SK-N-SH (cell line): Measurements from ENCODE around the gene TRIM67. TPM values are rescaled to one million over a fixed set of nuclear protein-coding genes. Genes with fewer than 3 reads are reported as not detected.

Experiments used
- CTCF ChIA-PET: fragments of 300-600, 350-600 bp; formaldehyde crosslinking; extraction: SDS; loops from one replicate; lab custom pipeline; 2021; lab: Yijun Ruan, JAX
- POLR2A ChIA-PET: fragments of 350-600 bp; sonication (Branson Sonifier 250); formaldehyde crosslinking; extraction: SDS; loops from one replicate; lab custom pipeline; 2020; ENCODE audit warnings: antibody characterized with exemption, inconsistent platforms; lab: Yijun Ruan, JAX
- DNase-seq: peaks from one replicate; pipeline ENCODE4 v3.0.0; 2012
- H2AFZ ChIP-seq: fragments of 200-600 bp; sonication (generic); 2 replicates; pipeline ENCODE4 v1.8.1; 2016; ENCODE audit warnings: antibody characterized with exemption, mild to moderate bottlenecking, low read depth
- H3F3A ChIP-seq: fragments of 200-600 bp; sonication (generic); replicated peaks from 2 replicates; pipeline ENCODE3; 2016; ENCODE audit warnings: antibody characterized with exemption, mild to moderate bottlenecking; ENCODE audit not compliant: insufficient read depth
- H3K27ac ChIP-seq, 2 experiments: fragments of 200-500 bp in 1 of 2; fragments of 200-600 bp in 1 of 2; sonication (Bioruptor generic) in 1 of 2; sonication (generic), shearing (Covaris generic) in 1 of 2; 2 replicates each; pipeline versions ENCODE4 v1.5.1 to v1.6.1; 2014 to 2016; ENCODE audit warnings: low read depth in 2 of 2, inconsistent platforms in 1 of 2, low read length in 1 of 2, mild to moderate bottlenecking in 1 of 2, mixed read lengths in 1 of 2
- H3K27me3 ChIP-seq: fragments of 200-600 bp; sonication (generic), shearing (Covaris generic); 2 replicates; pipeline ENCODE4 v1.6.1; 2016; ENCODE audit warnings: mixed run types; ENCODE audit not compliant: insufficient read depth
- H3K36me3 ChIP-seq, 2 experiments: fragments of 200-500 bp in 1 of 2; fragments of 200-600 bp in 1 of 2; sonication (Bioruptor generic) in 1 of 2; sonication (generic) in 1 of 2; replicated peaks in 1 of 2; 2 replicates each; pipeline versions ENCODE3 to v1.5.1; 2014 to 2016; ENCODE audit warnings: low read length in 1 of 2, mild to moderate bottlenecking in 1 of 2; ENCODE audit not compliant: insufficient read depth in 2 of 2, control insufficient read depth in 1 of 2
- H3K4me1 ChIP-seq, 2 experiments: fragments of 200-500 bp in 1 of 2; fragments of 200-600 bp in 1 of 2; sonication (Bioruptor generic) in 1 of 2; sonication (generic), shearing (Covaris generic) in 1 of 2; 2 replicates each; pipeline versions ENCODE4 v1.5.1 to v1.6.1; 2014 to 2016; ENCODE audit warnings: low read depth in 1 of 2, low read length in 1 of 2, mixed run types in 1 of 2; ENCODE audit not compliant: insufficient read depth in 2 of 2, control insufficient read depth in 1 of 2
- H3K4me2 ChIP-seq: fragments of 200-600 bp; sonication (generic), shearing (Covaris generic); 2 replicates; pipeline ENCODE4 v1.6.1; 2017; ENCODE audit warnings: mixed run types
- H3K4me3 ChIP-seq, 2 experiments: fragments of 200-500 bp in 1 of 2; fragments of 200-600 bp in 1 of 2; sonication (Bioruptor generic) in 1 of 2; sonication (generic), shearing (Covaris generic) in 1 of 2; 2 replicates each; pipeline versions ENCODE4 v1.5.1 to v1.8.1; 2014 to 2016; ENCODE audit warnings: low read depth in 2 of 2, inconsistent platforms in 1 of 2, low read length in 1 of 2, mild to moderate bottlenecking in 1 of 2, mixed read lengths in 1 of 2, moderate library complexity in 1 of 2
- H3K79me2 ChIP-seq: fragments of 200-600 bp; sonication (generic); 2 replicates; pipeline ENCODE4 v1.8.1; 2017; ENCODE audit warnings: mild to moderate bottlenecking; ENCODE audit not compliant: insufficient read depth
- H3K9ac ChIP-seq: fragments of 200-600 bp; sonication (generic); 2 replicates; pipeline ENCODE4 v1.6.1; 2017; ENCODE audit warnings: mixed run types
- H3K9me2 ChIP-seq: fragments of 200-600 bp; sonication (generic); 2 replicates; pipeline ENCODE4 v1.6.1; 2017; ENCODE audit warnings: mixed run types
- H3K9me3 ChIP-seq: fragments of 200-600 bp; sonication (generic); 2 replicates; pipeline ENCODE4 v1.6.1; 2017; ENCODE audit warnings: mixed run types, mild to moderate bottlenecking, moderate library complexity
- H4K20me1 ChIP-seq: fragments of 200-600 bp; sonication (generic); 2 replicates; pipeline ENCODE4 v1.6.1; 2017; ENCODE audit warnings: mild to moderate bottlenecking, mixed run types; ENCODE audit not compliant: insufficient read depth
- EZH2phosphoT487 ChIP-seq: fragments of 200-600 bp; sonication (generic); IDR thresholded peaks from 2 replicates; pipeline ENCODE4 v1.6.1; 2017; ENCODE audit warnings: low read depth, mixed run types, mild to moderate bottlenecking, antibody characterized with exemption, moderate library complexity, borderline replicate concordance
- FOXJ3 ChIP-seq: sonication (generic); formaldehyde crosslinking; IDR thresholded peaks from 2 replicates; pipeline ENCODE4 v1.5.1; 2020; ENCODE audit warnings: mild to moderate bottlenecking, missing genetic modification reagents
- MXI1 ChIP-seq: IDR thresholded peaks from 2 replicates; pipeline ENCODE4 v1.6.1; 2012; ENCODE audit warnings: mild to moderate bottlenecking, low read depth, low read length, improper control_type of control experiment
- NRF1 ChIP-seq: IDR thresholded peaks from 2 replicates; pipeline ENCODE4 v1.6.1; 2012; ENCODE audit warnings: low read depth, mild to moderate bottlenecking, low read length
- POLR2AphosphoS5 ChIP-seq: IDR thresholded peaks from 2 replicates; pipeline ENCODE4 v1.6.1; 2012; ENCODE audit warnings: low read depth, low read length
- RAD21 ChIP-seq: IDR thresholded peaks from 2 replicates; pipeline ENCODE4 v1.6.1; 2012; ENCODE audit warnings: mild to moderate bottlenecking, low read length
- RXRA ChIP-seq: IDR thresholded peaks from 2 replicates; pipeline ENCODE4 v1.4.0; 2012; ENCODE audit warnings: low read depth, mild to moderate bottlenecking, borderline replicate concordance
- TAF1 ChIP-seq: IDR thresholded peaks from 2 replicates; pipeline ENCODE4 v1.6.1; 2012; ENCODE audit warnings: low read depth, mild to moderate bottlenecking, low read length, moderate library complexity, borderline replicate concordance
- TEAD4 ChIP-seq: IDR thresholded peaks from 2 replicates; pipeline ENCODE4 v1.4.0; 2012; ENCODE audit warnings: mild to moderate bottlenecking, borderline replicate concordance; ENCODE audit not compliant: insufficient read depth
- YY1 ChIP-seq: IDR thresholded peaks from 2 replicates; pipeline ENCODE4 v1.4.0; 2012; ENCODE audit warnings: low read depth, mild to moderate bottlenecking
- WGBS: methylation state at CpG from one replicate; pipeline ENCODE4 v1.1.6; 2017; ENCODE audit warnings: low lambda C conversion rate; 5-methylcytosine and 5-hydroxymethylcytosine counted together
- polyA plus RNA-seq, 3 experiments: library from polyadenylated mRNA; depleted of rRNA; stranded (reverse); fragments of >200 nt; gene quantifications; 2 replicates each; pipeline ENCODE4 v1.2.3, GENCODE V29; 2012
- TF ChIP-seq, protein P1 (sequence below): fragments of 150-350 bp; IDR thresholded peaks from 2 replicates; pipeline ENCODE4 v1.6.1; 2016; ENCODE audit warnings: mild to moderate bottlenecking, low read depth, low read length
- TF ChIP-seq, protein P2 (sequence below): IDR thresholded peaks from 2 replicates; pipeline ENCODE4 v1.4.0; 2012; ENCODE audit warnings: low read depth, borderline replicate concordance

Gene TRIM67
- polyA plus RNA-seq, 1 of the 3 experiments (the other 2 are of a cell fraction) = not detected

DNA sequence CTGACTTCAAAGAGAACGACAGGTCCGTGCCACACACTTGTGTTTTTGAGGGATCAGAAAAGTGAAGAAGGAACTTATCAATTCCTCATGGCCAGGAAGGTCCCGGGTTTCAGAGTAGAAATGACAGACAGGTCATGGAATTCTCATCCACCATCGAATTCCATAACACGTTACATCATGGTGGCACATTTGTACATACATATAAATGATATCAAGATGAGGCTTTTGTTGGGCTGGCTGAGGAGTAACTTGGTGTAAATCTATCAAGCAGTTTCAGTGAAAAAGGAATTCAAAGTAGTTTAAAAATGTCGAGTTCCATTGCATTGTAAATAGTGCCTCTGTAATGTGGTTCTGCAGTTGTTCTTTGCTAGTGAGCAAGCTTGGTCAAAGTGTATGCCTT, 56.2 kb downstream of the TRIM67 start:
- Histone ChIP-seq H3K4me1 (no peaks in the 10 kb centered on the region), H3K9ac (no peak overlapping the region), H3K27ac (no peak overlapping the region), H3K4me3 (no peak overlapping the region), H3K9me2 (no peaks in the 10 kb centered on the region), H3K4me2 (no peak overlapping the region)
- 60% methylated on average over 6 of the region's 6 CpGs for WGBS
- no peak for TF ChIP-seq RAD21
- TF ChIP-seq, all 33 proteins: peak for 0
- no peaks in the 10 kb centered on the region for H4K20me1 ChIP-seq
- H3K27me3 ChIP-seq = peaks cover 4% of the 10 kb centered on the region; the same call in 1 of the 2 replicates
- ChIA-PET CTCF (no interaction called here), POLR2A (no interaction called here)
- H2AFZ ChIP-seq = no peak overlapping the region
- H3F3A ChIP-seq = no peaks in the 10 kb centered on the region
- DNase-seq = no peak
- no peaks in the 10 kb centered on the region for H3K36me3 ChIP-seq
- no peaks in the 10 kb centered on the region for H3K9me3 ChIP-seq
- H3K79me2 ChIP-seq = no peaks in the 10 kb centered on the region

DNA sequence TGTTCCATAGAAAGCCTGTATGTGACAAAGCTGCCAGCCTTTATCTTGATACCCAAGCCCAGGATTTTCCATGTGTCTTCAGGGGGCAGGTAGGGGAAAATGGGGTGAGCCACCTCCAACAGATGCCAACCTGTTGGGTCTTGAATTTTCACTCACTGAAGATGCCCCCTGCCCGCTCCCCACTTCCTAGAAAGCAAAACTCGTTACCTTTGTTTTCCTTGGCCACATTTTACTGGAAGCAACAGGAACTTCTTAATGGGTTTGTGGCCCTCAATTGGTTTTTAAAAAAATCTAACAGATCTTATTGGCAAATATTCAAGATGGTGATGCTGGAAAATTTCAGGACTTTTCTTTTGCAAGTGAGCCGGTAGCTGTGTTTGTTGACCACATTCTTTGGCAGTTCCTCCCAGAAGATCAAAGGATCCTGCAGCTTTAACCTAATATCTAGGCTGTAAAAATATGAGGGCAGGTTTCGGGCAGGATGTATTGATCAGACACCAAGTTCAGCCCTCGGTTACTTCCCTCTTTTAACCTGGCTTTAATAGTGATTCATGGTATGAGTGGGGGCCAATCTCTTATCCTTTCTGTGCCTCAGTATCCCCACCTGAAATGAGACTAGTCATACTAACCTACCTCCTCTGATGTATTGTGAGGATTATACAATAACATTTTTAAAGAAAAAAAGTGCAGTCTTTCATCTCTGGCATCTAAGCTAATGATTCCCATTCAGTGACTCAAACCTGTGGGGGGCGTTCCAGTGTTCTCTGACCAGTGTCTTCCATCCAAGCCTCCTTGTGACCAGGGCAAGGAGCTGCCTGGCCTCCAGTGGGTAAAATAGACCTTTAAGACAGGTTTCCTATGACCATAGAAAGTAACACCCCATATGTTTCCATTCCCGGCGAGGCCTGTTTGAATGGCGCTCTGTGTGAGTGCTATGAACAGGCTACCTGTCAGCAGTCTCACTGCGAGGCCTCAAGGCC, 57.9 kb downstream of the TRIM67 start:
- H3K4me3 ChIP-seq = no peak overlapping the region
- peaks cover 2 to 14% of the 10 kb centered on the region in 2 experiments for H3K36me3 ChIP-seq
- WGBS = 85% methylated on average over 5 of the region's 10 CpGs
- CTCF ChIA-PET = interaction anchor here (0.9 to 2.5 kb wide), 2 partner anchors 9 to 16 kb away, joined by 3 to 12 read pairs; no protein-coding TSS in a partner anchor
- no peak overlapping the region for H3K9ac ChIP-seq
- no peaks in the 10 kb centered on the region for H3K9me2 ChIP-seq
- H4K20me1 ChIP-seq = no peaks in the 10 kb centered on the region
- H3F3A ChIP-seq = no peaks in the 10 kb centered on the region
- POLR2A ChIA-PET = no interaction called here
- no peak overlapping the region for H2AFZ ChIP-seq
- no peaks in the 10 kb centered on the region for H3K4me1 ChIP-seq
- H3K9me3 ChIP-seq = no peaks in the 10 kb centered on the region
- H3K27ac ChIP-seq = no peak overlapping the region
- no peak overlapping the region for H3K4me2 ChIP-seq
- H3K27me3 ChIP-seq = no peaks in the 10 kb centered on the region
- DNase-seq = no peak
- no peaks in the 10 kb centered on the region for H3K79me2 ChIP-seq
- TF ChIP-seq EZH2phosphoT487 = no peak
- no peak for TF ChIP-seq NRF1
- TF ChIP-seq TEAD4 = no peak
- no peak for TF ChIP-seq POLR2AphosphoS5
- TF ChIP-seq RXRA = no peak
- no peak for TF ChIP-seq TAF1

DNA sequence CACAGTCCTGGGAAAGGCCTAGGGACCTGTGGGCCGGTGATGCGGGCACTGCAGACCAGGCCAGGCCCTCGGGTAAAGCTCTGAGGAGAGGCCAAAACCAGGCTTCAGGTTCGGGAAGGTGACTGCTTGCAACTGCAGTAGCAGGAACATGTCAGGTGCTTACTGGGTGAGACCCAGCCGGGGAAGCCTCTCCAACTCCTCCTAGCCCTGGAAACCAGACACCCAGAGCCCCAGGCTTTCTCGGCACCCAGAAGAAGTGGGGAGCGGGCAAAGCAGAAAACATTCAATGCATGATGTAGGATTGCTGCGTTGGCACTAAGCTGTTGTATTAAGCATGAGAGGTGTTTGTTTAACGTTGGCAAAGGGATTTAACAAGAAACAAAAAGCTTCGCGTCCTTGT, 58.9 kb downstream of the TRIM67 start:
- Histone ChIP-seq H3K4me1 (no peaks in the 10 kb centered on the region), H2AFZ (no peak overlapping the region), H3K27ac (no peak overlapping the region), H3K9me2 (no peaks in the 10 kb centered on the region), H3K9ac (no peak overlapping the region), H3F3A (no peaks in the 10 kb centered on the region), H3K36me3 (peaks cover 12 to 25% of the 10 kb centered on the region in 2 experiments), H3K4me2 (no peak overlapping the region), H3K9me3 (no peaks in the 10 kb centered on the region), H3K4me3 (no peak overlapping the region), H3K27me3 (no peaks in the 10 kb centered on the region), H4K20me1 (no peaks in the 10 kb centered on the region), H3K79me2 (no peaks in the 10 kb centered on the region)
- POLR2A ChIA-PET = no interaction called here
- DNase-seq = no peak
- TF ChIP-seq, protein P1, sequence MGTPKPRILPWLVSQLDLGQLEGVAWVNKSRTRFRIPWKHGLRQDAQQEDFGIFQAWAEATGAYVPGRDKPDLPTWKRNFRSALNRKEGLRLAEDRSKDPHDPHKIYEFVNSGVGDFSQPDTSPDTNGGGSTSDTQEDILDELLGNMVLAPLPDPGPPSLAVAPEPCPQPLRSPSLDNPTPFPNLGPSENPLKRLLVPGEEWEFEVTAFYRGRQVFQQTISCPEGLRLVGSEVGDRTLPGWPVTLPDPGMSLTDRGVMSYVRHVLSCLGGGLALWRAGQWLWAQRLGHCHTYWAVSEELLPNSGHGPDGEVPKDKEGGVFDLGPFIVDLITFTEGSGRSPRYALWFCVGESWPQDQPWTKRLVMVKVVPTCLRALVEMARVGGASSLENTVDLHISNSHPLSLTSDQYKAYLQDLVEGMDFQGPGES = no peak
- TF ChIP-seq MXI1 (no peak), FOXJ3 (CRISPR knock-in tag) (no peak), TAF1 (no peak), YY1 (no peak)
- TF ChIP-seq, protein P2, sequence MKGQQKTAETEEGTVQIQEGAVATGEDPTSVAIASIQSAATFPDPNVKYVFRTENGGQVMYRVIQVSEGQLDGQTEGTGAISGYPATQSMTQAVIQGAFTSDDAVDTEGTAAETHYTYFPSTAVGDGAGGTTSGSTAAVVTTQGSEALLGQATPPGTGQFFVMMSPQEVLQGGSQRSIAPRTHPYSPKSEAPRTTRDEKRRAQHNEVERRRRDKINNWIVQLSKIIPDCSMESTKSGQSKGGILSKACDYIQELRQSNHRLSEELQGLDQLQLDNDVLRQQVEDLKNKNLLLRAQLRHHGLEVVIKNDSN = no peak
- WGBS = 92% methylated on average over 7 of the region's 11 CpGs
- CTCF ChIA-PET = interaction anchor here (0.9 to 2.5 kb wide), 2 partner anchors 10 to 17 kb away, joined by 3 to 12 read pairs; no protein-coding TSS in a partner anchor
